HG03571 (cell line): Measurements from ENCODE around the gene RPS18.

Experiments
- ATAC-seq: cut with Tn5 transposase; IDR thresholded peaks from one replicate; pipeline ENCODE4 v1.9.1; 2021; ENCODE audit not compliant: unreplicated experiment

Gene RPS18

GRCh38 chr6:33289784-33290315, 18.0 kb downstream of the RPS18 start:
- ATAC-seq, result peak; percentile 14

- no peak for ATAC-seq
Observed at GRCh38 chr6:33290459-33290858, 18.6 kb downstream of the RPS18 start.

GRCh38 chr6:33292996-33293682, 21.3 kb downstream of the RPS18 start:
- ATAC-seq, result no peak

GRCh38 chr6:33294086-33294823, 22.4 kb downstream of the RPS18 start:
- no peak for ATAC-seq

GRCh38 chr6:33295621-33296369, 23.9 kb downstream of the RPS18 start:
- no peak for ATAC-seq

- no peak for ATAC-seq
Observed at GRCh38 chr6:33296797-33297405, 25.0 kb downstream of the RPS18 start.

GRCh38 chr6:33297406-33297955, 25.6 kb downstream of the RPS18 start:
- ATAC-seq, result no peak

GRCh38 chr6:33297956-33298772, 26.3 kb downstream of the RPS18 start:
- no peak for ATAC-seq

GRCh38 chr6:33298773-33299236, 26.9 kb downstream of the RPS18 start, which contains the start of gene RGL2:
Gene RGL2, minus strand, starts transcription at chr6:33298942. Its CDS starts 332 bp downstream, at chr6:33298610.
- ATAC-seq, result no peak

GRCh38 chr6:33299237-33299944, 27.5 kb downstream of the RPS18 start:
- ATAC-seq, result peak; percentile 60

- ATAC-seq, result no peak
Observed at GRCh38 chr6:33301877-33302276, 30.0 kb downstream of the RPS18 start.

- no peak for ATAC-seq
Observed at GRCh38 chr6:33304216-33304615, 32.3 kb downstream of the RPS18 start.

GRCh38 chr6:33305052-33305451, 33.2 kb downstream of the RPS18 start:
- ATAC-seq, result no peak

GRCh38 chr6:33306356-33306755, 34.5 kb downstream of the RPS18 start:
- no peak for ATAC-seq

- no peak for ATAC-seq
Observed at GRCh38 chr6:33312361-33313104, 40.7 kb downstream of the RPS18 start.

GRCh38 chr6:33313105-33313708, 41.3 kb downstream of the RPS18 start:
- ATAC-seq, result no peak

GRCh38 chr6:33313709-33314514, 42.0 kb downstream of the RPS18 start, which contains the start of gene TAPBP:
Gene TAPBP, minus strand, starts transcription at chr6:33314078. Its CDS starts 37 bp downstream, at chr6:33314041.
- ATAC-seq, result peak; percentile 41
